Bronchial epithelial cell (primary cell): ENCODE measurements around the gene FBLIM1. TPM values are rescaled to one million over a fixed set of nuclear protein-coding genes. Genes with fewer than 3 reads are reported as not detected.

Experiments used
- DNase-seq: peaks from one replicate; pipeline ENCODE4 v3.0.0-alpha.2; 2010; ENCODE audit warnings: low read depth
- FAIRE-seq: peaks from 2 replicates; lab custom pipeline; 2011; peaks lifted over from hg19 to GRCh38; lab: Jason Lieb, UNC
- H3K27me3 ChIP-seq: 2 replicates; pipeline ENCODE4 v1.5.1; 2011; ENCODE audit warnings: low read length; ENCODE audit not compliant: control insufficient read depth, insufficient read depth
- H3K36me3 ChIP-seq: 2 replicates; pipeline ENCODE4 v1.5.1; 2011; ENCODE audit warnings: low read length; ENCODE audit not compliant: control insufficient read depth, insufficient read depth
- H3K4me3 ChIP-seq: 2 replicates; pipeline ENCODE4 v1.5.1; 2011; ENCODE audit warnings: mild to moderate bottlenecking, low read depth, low read length, control low read depth
- CTCF ChIP-seq: IDR thresholded peaks from 2 replicates; pipeline ENCODE4 v1.5.1; 2011; ENCODE audit warnings: mild to moderate bottlenecking, moderate library complexity, low read length, control low read depth, inconsistent platforms; ENCODE audit not compliant: insufficient read depth, severe bottlenecking
- total RNA-seq: library from RNA; depleted of rRNA; stranded (reverse); fragments of >200 nt; gene quantifications from 2 replicates; pipeline ENCODE4 v1.2.1, GENCODE V29; 2014

FBLIM1 gene
- total RNA-seq, 1 donor from 2014 or later: 72.4 TPM

GRCh38 chr1:15739259-15739658, 19.3 kb upstream of the FBLIM1 start:
- FAIRE-seq (no peak), DNase-seq (no peak)
- TF ChIP-seq CTCF: no peak

GRCh38 chr1:15739745-15740144, 18.9 kb upstream of the FBLIM1 start:
- TF ChIP-seq CTCF: no peak
- H3K27me3 ChIP-seq: no peaks in the 10 kb centered on the region
- DNase-seq (no peak), FAIRE-seq (no peak)
- peaks cover 1% of the 10 kb centered on the region for H3K36me3 ChIP-seq
- no peak overlapping the region for H3K4me3 ChIP-seq

More at GRCh38 chr1:15739259-15739658, 19.3 kb upstream of the FBLIM1 start:
- Histone ChIP-seq H3K36me3 (peaks cover 2% of the 10 kb centered on the region), H3K27me3 (no peaks in the 10 kb centered on the region), H3K4me3 (no peak overlapping the region)

- no peaks in the 10 kb centered on the region for H3K36me3 ChIP-seq
Measured at GRCh38 chr1:15740924-15741850, 17.4 kb upstream of the FBLIM1 start.

GRCh38 chr1:15742339-15742801, 16.2 kb upstream of the FBLIM1 start, which contains the start of gene TMEM82:
TMEM82 (plus strand) TSS chr1:15742499; CDS start chr1:15742560, 61 bp downstream.
- FAIRE-seq: no peak

More at GRCh38 chr1:15740924-15741850, 17.4 kb upstream of the FBLIM1 start:
- Histone ChIP-seq H3K4me3 (no peak overlapping the region), H3K27me3 (no peaks in the 10 kb centered on the region)
- DNase-seq (peak; percentile 62), FAIRE-seq (no peak)
- TF ChIP-seq CTCF: peak; percentile 95

GRCh38 chr1:15744122-15744679, 14.4 kb upstream of the FBLIM1 start:
- DNase-seq (no peak), FAIRE-seq (no peak)
- no peak for TF ChIP-seq CTCF
- H3K36me3 ChIP-seq: no peaks in the 10 kb centered on the region
- H3K4me3 ChIP-seq: no peak overlapping the region
- H3K27me3 ChIP-seq: no peaks in the 10 kb centered on the region

More at GRCh38 chr1:15742339-15742801, 16.2 kb upstream of the FBLIM1 start, which contains the start of gene TMEM82:
- no peaks in the 10 kb centered on the region for H3K36me3 ChIP-seq
- H3K4me3 ChIP-seq: no peak within 1 kb of the TSS
- H3K27me3 ChIP-seq: no peaks in the 10 kb centered on the region
- no peak for TF ChIP-seq CTCF
- DNase-seq: no peak
